Endothelial cell of umbilical vein (primary cell): Measurements from ENCODE around the gene PPFIBP2.

Experiments
- CTCF ChIP-seq, 2 donors: IDR thresholded peaks; 1 replicate in 1 of 2; 2 replicates in 1 of 2; pipeline ENCODE4 v1.5.1; 2011; ENCODE audit warnings: low read length in 2 of 2, mild to moderate bottlenecking in 2 of 2, moderate library complexity in 2 of 2, control low read depth in 1 of 2, inconsistent platforms in 1 of 2, low read depth in 1 of 2; ENCODE audit not compliant: insufficient read depth in 1 of 2; ENCODE audit errors: extremely low read depth in 1 of 2
- EZH2 ChIP-seq: IDR thresholded peaks from 2 replicates; pipeline ENCODE4 v1.6.1; 2012; ENCODE audit warnings: borderline replicate concordance, low read depth, mild to moderate bottlenecking, moderate library complexity, low read length, inconsistent platforms; ENCODE audit not compliant: severe bottlenecking
- JUN ChIP-seq: IDR thresholded peaks from 2 replicates; pipeline ENCODE4 v1.6.1; 2011; ENCODE audit warnings: borderline replicate concordance, low read depth; ENCODE audit not compliant: insufficient read length, insufficient read depth
- MAX ChIP-seq: IDR thresholded peaks from 2 replicates; pipeline ENCODE4 v1.6.1; 2011; ENCODE audit not compliant: insufficient read depth, insufficient read length
- MYC ChIP-seq: IDR thresholded peaks from one replicate; pipeline ENCODE4 v1.6.1; 2011; ENCODE audit warnings: mild to moderate bottlenecking, low read depth, low read length
- POLR2A ChIP-seq: IDR thresholded peaks from 2 replicates; pipeline ENCODE4 v1.6.1; 2012; ENCODE audit warnings: low read depth, mild to moderate bottlenecking, control low read depth, low read length
- POLR2AphosphoS5 ChIP-seq: IDR thresholded peaks from 2 replicates; pipeline ENCODE4 v1.6.1; 2012; ENCODE audit warnings: low read depth, mild to moderate bottlenecking, control low read depth, low read length, moderate library complexity; ENCODE audit not compliant: insufficient read depth

- TF ChIP-seq POLR2A (no peak), CTCF (IDR thresholded peaks at IDR 0.05; ENCODE audit: extremely low read depth in 1 of 2, insufficient read depth in 1 of 2, low read depth in 1 of 2, low read length in 2 of 2) (no peak), EZH2 (peak; percentile 11), POLR2AphosphoS5 (no peak), MAX (no peak), JUN (no peak), MYC (no peak)
These were observed 180.4 kb downstream of the PPFIBP2 start for GRCh38 chr11:7694235-7694634.
